ENCODE measurements around the gene POMC. TPM values are rescaled to one million over a fixed set of nuclear protein-coding genes. Genes with fewer than 3 reads are reported as not detected.

Gene POMC
- total RNA-seq, 2 experiments from 2014 or later = 2.1 to 3.4 TPM

DNA sequence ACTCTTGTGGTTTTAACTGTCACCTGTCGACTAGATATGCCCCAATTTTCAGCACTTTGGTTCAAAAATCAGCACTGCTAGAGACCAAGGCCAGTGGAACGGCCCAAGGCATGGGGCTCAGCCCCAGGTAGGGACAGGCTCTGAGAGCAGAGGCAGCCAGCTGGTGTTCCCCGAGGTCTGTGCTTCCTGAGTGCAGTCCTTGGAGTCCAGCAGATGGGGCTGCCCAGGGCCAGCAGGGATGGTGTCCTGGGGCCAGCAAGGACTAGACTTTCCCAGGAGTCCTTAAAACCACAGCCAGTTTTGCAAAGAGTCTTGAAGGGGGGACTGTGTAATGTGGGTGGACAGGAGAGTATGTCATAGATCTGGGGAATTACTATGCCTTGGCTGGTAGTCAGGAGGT is 56.3 kb downstream of the POMC start:
- CTCF ChIA-PET = no interaction called here

More for the DNA sequence above, 56.3 kb downstream of the POMC start:
- Mint-ChIP-seq H3K4me3 (no peak overlapping the region), H3K4me1 (ENCODE audit: low read depth) (no peaks in the 10 kb centered on the region), H3K9me3 (ENCODE audit: insufficient read depth) (no peaks in the 10 kb centered on the region), H3K27me3 (ENCODE audit: low read depth) (peaks cover 5% of the 10 kb centered on the region), H3K36me3 (ENCODE audit: low read depth) (no peaks in the 10 kb centered on the region), H3K27ac (no peak overlapping the region)
- POLR2A ChIA-PET = no interaction called here
- DNase-seq = no peak
- ATAC-seq = no peak

Other genes starting within 250 kb of the POMC start
- gene ADCY3, start 248.3 kb downstream of the POMC start, total RNA-seq = 10 to 100 TPM; 52.9 to 62.7 TPM
- 1 to 10 TPM; 6.5 to 8.0 TPM for gene DNAJC27, start 196.6 kb downstream of the POMC start, total RNA-seq
- under 1 TPM; 0.05 TPM for gene EFR3B, start 126.5 kb downstream of the POMC start, total RNA-seq
- 10 to 100 TPM; 76.4 to 79.8 TPM for gene DNMT3A, start 173.3 kb upstream of the POMC start, total RNA-seq

All from activated CD8-positive, alpha-beta T cell treated with anti-CD3 and anti-CD28 coated beads, Interleukin-2, amount 10 ng/mL, durations not matched to agents 7 days and 5 days (primary cell).